ENCODE data around the gene BTNL9.

BTNL9 gene

DNA sequence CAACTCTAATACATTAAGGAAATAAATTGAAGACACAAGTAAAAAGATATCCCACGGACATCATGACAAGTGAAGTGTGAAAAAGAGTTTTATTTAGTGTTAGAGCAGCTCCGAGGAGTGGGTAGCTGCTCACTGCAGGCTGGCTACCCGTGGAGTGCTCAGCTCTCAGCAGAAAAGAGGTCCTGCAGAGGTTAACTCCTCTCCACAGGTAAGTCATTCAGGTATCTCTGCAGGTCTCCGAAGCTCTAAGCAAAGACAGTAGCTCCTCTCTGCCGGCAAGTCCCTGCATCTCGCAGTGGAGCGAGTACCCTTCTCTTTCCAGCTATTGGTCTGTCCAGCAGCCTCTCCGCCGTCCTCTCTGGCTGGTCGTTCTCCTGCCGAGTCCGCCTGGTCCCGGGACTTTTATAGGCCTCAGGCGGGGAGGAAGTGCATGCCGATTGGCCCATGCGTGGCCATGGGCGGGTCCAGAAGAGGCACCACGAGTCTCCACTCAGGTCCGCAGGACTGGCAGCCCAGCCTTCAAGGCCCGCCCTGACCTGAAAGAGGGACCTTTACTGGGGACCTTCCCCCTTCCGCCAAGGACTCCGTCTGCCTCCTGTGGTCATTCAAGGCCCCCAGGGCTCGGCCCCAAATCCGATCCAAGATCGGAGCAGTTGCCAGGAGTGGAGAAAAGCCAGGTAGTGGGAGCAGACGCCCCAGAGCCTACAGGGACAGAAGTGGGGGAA, 29.9 kb downstream of the BTNL9 start:
- TF ChIP-seq, protein P1, sequence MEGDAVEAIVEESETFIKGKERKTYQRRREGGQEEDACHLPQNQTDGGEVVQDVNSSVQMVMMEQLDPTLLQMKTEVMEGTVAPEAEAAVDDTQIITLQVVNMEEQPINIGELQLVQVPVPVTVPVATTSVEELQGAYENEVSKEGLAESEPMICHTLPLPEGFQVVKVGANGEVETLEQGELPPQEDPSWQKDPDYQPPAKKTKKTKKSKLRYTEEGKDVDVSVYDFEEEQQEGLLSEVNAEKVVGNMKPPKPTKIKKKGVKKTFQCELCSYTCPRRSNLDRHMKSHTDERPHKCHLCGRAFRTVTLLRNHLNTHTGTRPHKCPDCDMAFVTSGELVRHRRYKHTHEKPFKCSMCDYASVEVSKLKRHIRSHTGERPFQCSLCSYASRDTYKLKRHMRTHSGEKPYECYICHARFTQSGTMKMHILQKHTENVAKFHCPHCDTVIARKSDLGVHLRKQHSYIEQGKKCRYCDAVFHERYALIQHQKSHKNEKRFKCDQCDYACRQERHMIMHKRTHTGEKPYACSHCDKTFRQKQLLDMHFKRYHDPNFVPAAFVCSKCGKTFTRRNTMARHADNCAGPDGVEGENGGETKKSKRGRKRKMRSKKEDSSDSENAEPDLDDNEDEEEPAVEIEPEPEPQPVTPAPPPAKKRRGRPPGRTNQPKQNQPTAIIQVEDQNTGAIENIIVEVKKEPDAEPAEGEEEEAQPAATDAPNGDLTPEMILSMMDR (IDR thresholded peaks at IDR 0.05; ENCODE audit: insufficient read depth, low read length, missing control alignments) = no peak
- H3K4me3 ChIP-seq (ENCODE audit: low read depth, low read length) = no peak overlapping the region
- DNase-seq (ENCODE audit: low read depth, low spot score) = no peak
- ChIA-PET CTCF (no interaction called here), POLR2A (no interaction called here)

GRCh38 chr5:181070523-181070922, 30.5 kb downstream of the BTNL9 start:
- ChIA-PET POLR2A (no interaction called here), CTCF (no interaction called here)
- no peak overlapping the region for H3K4me3 ChIP-seq (ENCODE audit: low read depth, low read length)
- DNase-seq (ENCODE audit: low read depth, low spot score) = no peak
- TF ChIP-seq, protein P1 (IDR thresholded peaks at IDR 0.05; ENCODE audit: insufficient read depth, low read length, missing control alignments) = no peak

- POLR2A ChIA-PET = no interaction called here
These were observed 31.2 kb downstream of the BTNL9 start for GRCh38 chr5:181071257-181071656.

DNA sequence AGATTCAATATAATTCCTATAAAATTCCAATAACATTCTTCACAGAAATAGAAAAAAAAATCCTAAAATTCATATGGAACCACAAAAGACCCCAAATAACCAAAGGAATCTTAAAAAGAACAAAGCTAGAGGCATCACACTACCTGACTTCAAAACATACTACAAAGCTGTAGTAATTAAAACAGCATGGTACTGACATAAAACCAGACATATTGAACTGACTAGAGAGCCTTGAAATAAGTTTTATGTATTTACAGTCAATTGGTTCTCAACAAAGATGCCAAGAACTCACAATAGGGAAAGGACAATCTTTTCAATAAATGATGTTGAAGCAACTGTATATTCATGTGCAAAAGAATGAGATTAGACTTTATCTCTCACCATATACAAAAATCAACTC, 36.9 kb downstream of the BTNL9 start:
- no peak overlapping the region for H3K4me3 ChIP-seq (ENCODE audit: low read depth, low read length)
- CTCF ChIA-PET = no interaction called here
- POLR2A ChIA-PET = no interaction called here
- TF ChIP-seq, protein P1 (IDR thresholded peaks at IDR 0.05; ENCODE audit: insufficient read depth, low read length, missing control alignments) = no peak
- no peak for DNase-seq (ENCODE audit: low read depth, low spot score)

More at GRCh38 chr5:181071257-181071656, 31.2 kb downstream of the BTNL9 start:
- DNase-seq (ENCODE audit: low read depth, low spot score) = no peak
- TF ChIP-seq, protein P1 (IDR thresholded peaks at IDR 0.05; ENCODE audit: insufficient read depth, low read length, missing control alignments) = no peak
- no peak overlapping the region for H3K4me3 ChIP-seq (ENCODE audit: low read depth, low read length)
- CTCF ChIA-PET = no interaction called here

GRCh38 chr5:181081989-181082388, 41.9 kb downstream of the BTNL9 start:
- ChIA-PET CTCF (no interaction called here), POLR2A (no interaction called here)
- DNase-seq (ENCODE audit: low read depth, low spot score) = no peak
- TF ChIP-seq, protein P1 (IDR thresholded peaks at IDR 0.05; ENCODE audit: insufficient read depth, low read length, missing control alignments) = no peak
- no peak overlapping the region for H3K4me3 ChIP-seq (ENCODE audit: low read depth, low read length)

- CTCF ChIA-PET = no interaction called here
- TF ChIP-seq, protein P1 (IDR thresholded peaks at IDR 0.05; ENCODE audit: insufficient read depth, low read length, missing control alignments) = no peak
- POLR2A ChIA-PET = no interaction called here
- no peak for DNase-seq (ENCODE audit: low read depth, low spot score)
- no peak overlapping the region for H3K4me3 ChIP-seq (ENCODE audit: low read depth, low read length)
These were observed 44.6 kb downstream of the BTNL9 start for GRCh38 chr5:181084621-181085195.

Measured in AG04449 (cell line).